T-helper 1 cell (primary cell): ENCODE results near the gene LRRC53.

Experiments used
- DNase-seq, 5 donors: peaks; one replicate each; pipeline ENCODE4 v3.0.0-alpha.2; 2012 to 2020

LRRC53 gene

DNA sequence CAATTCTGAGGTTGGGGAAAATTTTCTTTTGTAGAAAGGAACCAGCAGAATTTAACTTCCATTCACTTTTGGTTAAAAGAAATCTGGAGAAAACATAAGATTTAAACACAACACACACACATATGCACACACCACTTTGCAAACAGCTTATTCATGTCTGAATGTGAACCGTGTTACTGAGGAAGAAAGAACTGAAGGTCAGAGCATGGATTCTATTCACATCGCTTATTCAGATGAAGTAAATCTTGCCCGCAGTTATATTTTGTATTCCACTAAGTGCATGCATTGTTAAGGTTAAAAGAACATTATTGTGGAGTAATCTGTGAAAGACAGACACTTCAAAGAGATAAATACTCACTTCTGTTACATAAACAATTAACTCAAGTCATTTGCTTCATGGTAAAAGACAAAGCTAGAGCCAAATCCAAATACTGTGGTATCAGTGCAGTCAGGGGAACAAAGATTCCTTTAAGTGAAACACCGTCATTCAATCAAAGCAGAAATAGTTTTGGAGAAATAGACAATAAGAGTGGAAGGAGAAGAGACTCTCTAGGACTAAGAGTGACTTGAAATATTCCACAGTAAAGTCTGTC is 82.0 kb downstream of the LRRC53 start:
- no peak for DNase-seq

DNA sequence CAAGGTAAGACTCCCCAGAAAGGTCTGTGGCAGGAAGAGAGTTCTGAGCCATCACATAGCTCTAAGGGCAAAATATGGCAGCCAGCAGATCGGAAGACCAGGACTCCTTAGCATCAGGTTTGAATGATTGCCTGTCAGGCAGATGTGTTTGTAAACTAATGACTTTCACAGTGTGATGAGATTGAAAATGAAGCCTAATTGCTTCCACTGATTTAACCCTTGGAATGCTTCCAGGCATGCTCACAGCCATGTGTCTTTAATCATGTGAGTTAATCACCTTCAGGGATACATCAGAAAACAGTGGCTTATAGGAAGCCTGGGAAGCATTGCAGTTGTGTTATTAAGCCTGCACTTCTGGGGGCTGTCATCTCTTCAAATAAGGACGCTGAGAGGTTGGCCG is 82.8 kb downstream of the LRRC53 start:
- no peak for DNase-seq

DNA sequence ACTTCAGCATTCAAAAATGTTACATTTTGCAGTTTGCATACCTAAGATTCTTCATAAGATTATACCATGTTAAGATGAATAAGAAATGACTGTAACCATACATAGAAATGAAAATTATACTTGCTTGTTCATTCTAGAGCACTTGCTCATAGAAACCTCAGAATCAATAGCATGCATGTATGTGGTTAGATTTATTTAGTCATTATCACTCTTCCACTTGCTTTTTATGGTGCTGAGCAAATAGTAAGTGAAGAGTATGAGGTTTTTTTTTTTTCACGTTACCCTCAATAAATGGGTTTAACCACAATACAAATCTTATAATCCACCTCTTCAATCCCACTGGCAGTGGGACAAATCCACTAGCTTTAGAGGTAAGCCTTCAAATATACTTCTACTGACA is 84.7 kb downstream of the LRRC53 start:
- DNase-seq: no peak

DNA sequence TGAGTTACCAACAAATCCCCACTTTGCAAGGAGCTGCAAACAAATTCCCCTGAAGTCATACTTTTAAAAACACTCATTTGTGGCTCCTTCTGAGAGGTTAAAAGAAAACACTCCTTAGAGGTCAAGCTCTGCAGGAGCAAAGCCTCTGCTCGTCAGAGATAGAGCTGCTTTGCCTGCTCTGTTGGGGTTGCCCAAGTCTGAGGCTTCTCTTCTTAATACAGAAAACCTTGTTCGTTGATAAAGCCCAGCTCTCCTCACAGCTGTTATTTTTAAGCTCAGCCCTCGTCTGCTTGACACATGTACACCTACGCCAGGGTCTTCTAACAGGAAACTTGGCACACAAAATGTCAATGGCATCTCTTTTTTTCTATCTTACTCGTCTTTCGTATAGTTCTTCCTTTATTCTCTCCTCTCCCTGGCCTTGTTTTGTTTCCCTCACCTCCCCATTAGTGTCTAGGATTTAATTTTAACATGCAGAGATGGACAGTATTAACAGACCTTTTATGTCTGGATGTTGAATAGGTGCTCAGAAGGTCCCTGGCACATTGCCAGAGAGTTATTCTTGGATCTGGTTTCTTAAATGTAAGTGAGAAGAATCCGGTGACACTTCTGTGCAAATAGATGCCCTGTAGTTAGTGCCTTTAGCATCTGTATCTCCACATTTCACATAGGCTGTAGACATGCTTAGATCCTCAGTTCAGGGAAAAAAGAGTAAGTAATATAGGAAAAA is 86.0 kb downstream of the LRRC53 start:
- DNase-seq: no peak

DNA sequence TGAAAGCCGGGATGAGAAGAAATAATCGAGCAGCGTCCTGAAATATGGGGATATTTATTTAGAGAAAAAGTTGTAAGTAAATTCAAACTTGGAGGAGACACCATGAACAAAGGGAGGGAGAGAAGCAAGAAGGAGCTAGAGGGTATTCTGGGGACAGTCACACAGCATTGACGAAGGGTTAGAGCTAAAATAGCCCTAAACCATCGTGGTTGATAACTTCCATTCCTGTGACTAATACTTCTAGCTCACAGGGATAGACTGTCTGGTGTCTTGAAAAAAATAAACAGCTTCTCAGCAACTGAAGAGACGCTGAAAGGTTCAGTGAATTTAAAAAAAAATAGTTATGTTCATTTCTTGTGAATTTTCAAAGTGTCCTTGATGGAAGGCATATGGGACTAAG is 86.7 kb downstream of the LRRC53 start:
- DNase-seq: no peak

DNA sequence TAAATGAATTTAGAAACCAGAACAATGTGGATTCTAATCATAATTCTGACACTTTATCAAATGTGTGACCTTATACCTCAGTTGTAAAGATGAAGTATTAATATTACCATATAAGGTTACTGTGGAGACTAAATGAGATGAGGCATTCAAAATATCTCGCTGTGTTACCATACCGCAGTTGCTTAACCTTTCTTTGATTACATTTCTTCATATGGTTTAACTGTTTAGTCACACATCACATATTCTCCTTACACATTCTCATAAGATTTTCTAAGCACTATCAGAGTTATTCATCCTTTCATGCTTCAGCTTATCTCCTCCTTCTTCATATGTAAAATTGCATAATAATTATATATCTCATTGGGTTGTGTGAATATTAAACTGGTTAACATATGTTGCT is 88.9 kb downstream of the LRRC53 start:
- no peak for DNase-seq

DNA sequence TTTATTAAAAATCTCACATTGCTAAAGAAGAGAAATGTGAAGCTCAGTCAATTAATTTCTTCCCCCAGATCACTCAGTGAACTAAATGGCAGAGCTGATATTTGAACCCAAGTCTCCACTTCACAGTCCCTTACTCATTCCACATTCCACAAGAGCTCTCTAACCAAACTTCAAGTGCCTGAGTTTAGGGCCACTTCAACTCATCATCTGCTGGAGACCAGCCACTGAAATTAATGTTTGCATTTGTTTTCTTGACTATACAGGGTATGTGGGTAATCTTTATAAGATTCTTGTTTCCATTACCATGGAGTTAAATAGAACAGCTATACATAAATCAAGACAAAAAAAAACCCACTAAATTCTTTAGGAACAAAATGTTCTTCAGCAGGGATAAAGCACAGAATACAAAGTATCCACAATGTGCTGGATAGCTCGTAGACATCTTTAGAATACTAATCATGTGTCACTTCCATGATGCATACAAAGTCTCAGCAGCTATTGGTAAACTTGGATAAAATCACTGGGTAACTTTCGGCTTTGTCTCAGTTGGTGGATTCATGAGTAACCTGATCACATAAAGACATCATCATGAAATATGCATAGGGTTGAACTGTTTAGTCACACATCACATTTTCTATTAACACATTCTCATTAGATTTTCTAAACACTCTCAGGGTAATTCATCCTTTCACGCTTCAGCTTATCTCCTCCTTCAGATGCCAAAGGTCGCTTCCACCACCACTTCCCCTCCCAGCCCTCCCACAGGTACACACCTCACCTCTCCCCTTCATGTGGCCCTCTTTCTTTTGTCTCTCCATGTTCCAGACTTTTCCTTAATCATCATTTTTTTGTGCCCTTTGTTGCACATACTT is 89.8 kb downstream of the LRRC53 start:
- DNase-seq: no peak

DNA sequence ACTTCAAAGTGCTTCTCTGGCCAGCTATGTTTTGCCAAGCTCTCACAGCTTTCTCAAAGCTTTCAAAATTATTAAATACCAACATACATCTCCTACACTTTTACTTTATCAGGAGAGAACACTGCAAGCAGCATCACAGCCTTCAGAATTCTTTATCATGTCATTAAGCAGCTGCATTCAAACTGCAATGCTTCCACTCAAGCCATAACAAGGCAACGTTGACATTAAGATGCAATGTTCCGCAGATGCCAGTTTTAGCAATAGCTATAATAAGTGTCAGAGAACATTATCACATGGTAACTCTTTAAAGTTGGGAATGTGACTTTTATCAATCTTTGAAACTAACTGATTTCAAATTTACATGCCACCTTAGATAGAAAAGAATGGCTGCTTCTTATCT is 91.9 kb downstream of the LRRC53 start:
- DNase-seq: no peak
